ENCODE data around the gene POLR1G.

GRCh38 chr19:45420356-45420755 is 13.9 kb downstream of the POLR1G start:
- TF ChIP-seq, protein P1, sequence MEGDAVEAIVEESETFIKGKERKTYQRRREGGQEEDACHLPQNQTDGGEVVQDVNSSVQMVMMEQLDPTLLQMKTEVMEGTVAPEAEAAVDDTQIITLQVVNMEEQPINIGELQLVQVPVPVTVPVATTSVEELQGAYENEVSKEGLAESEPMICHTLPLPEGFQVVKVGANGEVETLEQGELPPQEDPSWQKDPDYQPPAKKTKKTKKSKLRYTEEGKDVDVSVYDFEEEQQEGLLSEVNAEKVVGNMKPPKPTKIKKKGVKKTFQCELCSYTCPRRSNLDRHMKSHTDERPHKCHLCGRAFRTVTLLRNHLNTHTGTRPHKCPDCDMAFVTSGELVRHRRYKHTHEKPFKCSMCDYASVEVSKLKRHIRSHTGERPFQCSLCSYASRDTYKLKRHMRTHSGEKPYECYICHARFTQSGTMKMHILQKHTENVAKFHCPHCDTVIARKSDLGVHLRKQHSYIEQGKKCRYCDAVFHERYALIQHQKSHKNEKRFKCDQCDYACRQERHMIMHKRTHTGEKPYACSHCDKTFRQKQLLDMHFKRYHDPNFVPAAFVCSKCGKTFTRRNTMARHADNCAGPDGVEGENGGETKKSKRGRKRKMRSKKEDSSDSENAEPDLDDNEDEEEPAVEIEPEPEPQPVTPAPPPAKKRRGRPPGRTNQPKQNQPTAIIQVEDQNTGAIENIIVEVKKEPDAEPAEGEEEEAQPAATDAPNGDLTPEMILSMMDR (IDR thresholded peaks at IDR 0.05): no peak
- TF ChIP-seq POLR2A (IDR thresholded peaks at IDR 0.05): no peak

Measured in uterus (tissue), 2 donors.